ENCODE data around the gene SLC12A6.

GRCh38 chr15:34304613-34305012 is 33.0 kb downstream of the SLC12A6 start:
- TF ChIP-seq POLR2A (IDR thresholded peaks at IDR 0.05) (no peak), CTCF (IDR thresholded peaks at IDR 0.05) (no peak)

Data from tibial nerve (tissue), 3 donors.